HuH-7.5 (cell line): ENCODE data around the gene SASH1.

ENCODE experiments used
- DNase-seq: peaks from one replicate; pipeline ENCODE4 v3.0.0; 2011; ENCODE audit warnings: low spot score

Gene SASH1

GRCh38 chr6:148459238-148459637 is 116.6 kb downstream of the SASH1 start:
- DNase-seq, result no peak

GRCh38 chr6:148460876-148461646 is 118.4 kb downstream of the SASH1 start:
- DNase-seq, result no peak

GRCh38 chr6:148461986-148462577 is 119.4 kb downstream of the SASH1 start:
- DNase-seq, result no peak

- DNase-seq, result no peak
Observed at GRCh38 chr6:148463671-148464070, 121.0 kb downstream of the SASH1 start.

GRCh38 chr6:148464319-148465010 is 121.8 kb downstream of the SASH1 start:
- peak; percentile 51 for DNase-seq

GRCh38 chr6:148465011-148465335 is 122.3 kb downstream of the SASH1 start:
- DNase-seq, result no peak

- DNase-seq, result no peak
Observed at GRCh38 chr6:148465670-148466069, 123.0 kb downstream of the SASH1 start.

GRCh38 chr6:148466158-148466557 is 123.5 kb downstream of the SASH1 start:
- DNase-seq, result no peak

- DNase-seq, result no peak
Observed at GRCh38 chr6:148467926-148468325, 125.3 kb downstream of the SASH1 start.

- DNase-seq, result no peak
Observed at GRCh38 chr6:148470156-148470555, 127.5 kb downstream of the SASH1 start.

- DNase-seq, result no peak
Observed at GRCh38 chr6:148470606-148471465, 128.2 kb downstream of the SASH1 start.

- DNase-seq, result no peak
Observed at GRCh38 chr6:148471624-148472159, 129.1 kb downstream of the SASH1 start.

GRCh38 chr6:148472171-148473105 is 129.8 kb downstream of the SASH1 start:
- no peak for DNase-seq

- DNase-seq, result no peak
Observed at GRCh38 chr6:148479497-148479896, 136.9 kb downstream of the SASH1 start.

- DNase-seq, result no peak
Observed at GRCh38 chr6:148487461-148487860, 144.8 kb downstream of the SASH1 start.

- no peak for DNase-seq
Observed at GRCh38 chr6:148491638-148492251, 149.1 kb downstream of the SASH1 start.

GRCh38 chr6:148492654-148493290 is 150.1 kb downstream of the SASH1 start:
- no peak for DNase-seq

- no peak for DNase-seq
Observed at GRCh38 chr6:148493424-148493823, 150.8 kb downstream of the SASH1 start.

- DNase-seq, result no peak
Observed at GRCh38 chr6:148494226-148494625, 151.6 kb downstream of the SASH1 start.

GRCh38 chr6:148495029-148495428 is 152.4 kb downstream of the SASH1 start:
- DNase-seq, result no peak
